ENCODE data around the gene DPP9.
"Not testable (repeated sequence)": the region's sequence is repeated elsewhere in the genome, so short reads cannot be mapped to it uniquely, and the experiment has no call there.

DPP9 gene

GRCh38 chr19:4749870-4750590 is 26.4 kb upstream of the DPP9 start:
- no peak for DNase-seq (ENCODE audit: low read depth)
- TF ChIP-seq CTCF (IDR thresholded peaks at IDR 0.05; ENCODE audit: insufficient read depth, low read depth, low read length, missing control alignments) = no peak
- no peak overlapping the region for H3K4me3 ChIP-seq (ENCODE audit: low read length)

GRCh38 chr19:4748589-4748988 is 24.9 kb upstream of the DPP9 start:
- TF ChIP-seq CTCF (IDR thresholded peaks at IDR 0.05; ENCODE audit: insufficient read depth, low read depth, low read length, missing control alignments) = no peak
- H3K4me3 ChIP-seq (ENCODE audit: low read length) = no peak overlapping the region
- DNase-seq (ENCODE audit: low read depth) = no peak

GRCh38 chr19:4748185-4748584 is 24.5 kb upstream of the DPP9 start:
- H3K4me3 ChIP-seq (ENCODE audit: low read length) = no peak overlapping the region
- DNase-seq (ENCODE audit: low read depth) = no peak
- TF ChIP-seq CTCF (IDR thresholded peaks at IDR 0.05; ENCODE audit: insufficient read depth, low read depth, low read length, missing control alignments) = no peak

- H3K4me3 ChIP-seq (ENCODE audit: low read length) = no peak overlapping the region
- TF ChIP-seq CTCF (IDR thresholded peaks at IDR 0.05; ENCODE audit: insufficient read depth, low read depth, low read length, missing control alignments) = no peak
- DNase-seq (ENCODE audit: low read depth) = no peak
Observed at GRCh38 chr19:4745986-4746385, 22.3 kb upstream of the DPP9 start.

- not testable (repeated sequence) for H3K4me3 ChIP-seq (ENCODE audit: low read length); DNase-seq (ENCODE audit: low read depth)
Observed at GRCh38 chr19:4745175-4745574, 21.5 kb upstream of the DPP9 start.

- DNase-seq (ENCODE audit: low read depth) = peak; percentile 88
- no peak for TF ChIP-seq CTCF (IDR thresholded peaks at IDR 0.05; ENCODE audit: insufficient read depth, low read depth, low read length, missing control alignments)
- no peak overlapping the region for H3K4me3 ChIP-seq (ENCODE audit: low read length)
Observed at GRCh38 chr19:4744451-4745174, 21.0 kb upstream of the DPP9 start.

GRCh38 chr19:4742723-4743646 is 19.3 kb upstream of the DPP9 start:
- DNase-seq (ENCODE audit: low read depth) = no peak
- TF ChIP-seq CTCF (IDR thresholded peaks at IDR 0.05; ENCODE audit: insufficient read depth, low read depth, low read length, missing control alignments) = no peak
- H3K4me3 ChIP-seq (ENCODE audit: low read length) = no peak overlapping the region

Measured in epithelial cell of esophagus (primary cell).